Hematopoietic multipotent progenitor cell treated with erythropoietin and hydrocortisone succinate and interleukin-3 and kit ligand, for 15 days (in vitro differentiated cells): Measurements from ENCODE around the gene DISP3.

Source experiments
- DNase-seq: peaks from one replicate; pipeline ENCODE4 v3.0.0-alpha.2; 2015; ENCODE audit warnings: low spot score

DISP3 gene

DNA sequence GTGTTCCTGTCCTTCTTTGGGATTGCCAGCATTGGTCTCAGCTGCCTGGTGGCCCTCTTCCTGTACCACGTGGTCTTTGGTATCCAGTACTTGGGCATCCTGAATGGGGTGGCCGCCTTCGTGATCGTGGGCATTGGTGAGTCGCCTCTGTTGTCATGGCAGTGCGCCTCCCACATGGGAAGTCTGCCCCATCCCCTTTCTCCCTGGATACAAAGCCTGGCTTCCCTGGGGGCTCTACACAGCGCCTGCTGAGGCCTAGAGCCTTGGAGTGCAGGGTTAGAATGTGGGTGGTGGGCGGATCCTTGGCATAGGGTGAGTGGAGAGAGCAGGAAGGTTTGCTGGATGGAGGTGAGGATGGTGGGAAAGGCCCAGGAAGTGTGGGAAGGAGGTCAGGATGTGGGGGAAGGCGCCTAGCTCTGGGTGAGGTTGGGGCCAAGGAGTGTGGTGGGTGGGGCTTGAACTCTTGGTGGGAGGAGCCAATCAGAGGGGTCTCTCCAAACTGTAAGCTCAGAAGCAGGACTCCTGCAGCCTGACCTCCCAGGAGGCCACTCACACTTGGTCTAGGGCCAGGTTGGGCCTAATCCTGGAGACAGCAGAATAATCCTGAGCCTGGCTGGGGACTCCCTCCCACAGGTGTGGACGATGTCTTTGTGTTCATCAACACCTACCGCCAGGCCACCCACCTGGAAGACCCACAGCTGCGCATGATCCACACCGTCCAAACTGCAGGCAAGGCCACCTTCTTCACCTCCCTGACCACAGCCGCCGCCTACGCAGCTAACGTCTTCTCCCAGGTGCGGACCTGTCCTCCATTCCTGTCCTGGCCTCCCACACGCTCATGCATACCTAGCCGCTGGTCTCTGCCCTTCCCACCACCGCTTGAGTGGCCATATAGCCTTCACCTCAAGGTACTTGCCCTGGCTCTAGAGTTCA, 36.7 kb downstream of the DISP3 start:
- DNase-seq, result no peak

DNA sequence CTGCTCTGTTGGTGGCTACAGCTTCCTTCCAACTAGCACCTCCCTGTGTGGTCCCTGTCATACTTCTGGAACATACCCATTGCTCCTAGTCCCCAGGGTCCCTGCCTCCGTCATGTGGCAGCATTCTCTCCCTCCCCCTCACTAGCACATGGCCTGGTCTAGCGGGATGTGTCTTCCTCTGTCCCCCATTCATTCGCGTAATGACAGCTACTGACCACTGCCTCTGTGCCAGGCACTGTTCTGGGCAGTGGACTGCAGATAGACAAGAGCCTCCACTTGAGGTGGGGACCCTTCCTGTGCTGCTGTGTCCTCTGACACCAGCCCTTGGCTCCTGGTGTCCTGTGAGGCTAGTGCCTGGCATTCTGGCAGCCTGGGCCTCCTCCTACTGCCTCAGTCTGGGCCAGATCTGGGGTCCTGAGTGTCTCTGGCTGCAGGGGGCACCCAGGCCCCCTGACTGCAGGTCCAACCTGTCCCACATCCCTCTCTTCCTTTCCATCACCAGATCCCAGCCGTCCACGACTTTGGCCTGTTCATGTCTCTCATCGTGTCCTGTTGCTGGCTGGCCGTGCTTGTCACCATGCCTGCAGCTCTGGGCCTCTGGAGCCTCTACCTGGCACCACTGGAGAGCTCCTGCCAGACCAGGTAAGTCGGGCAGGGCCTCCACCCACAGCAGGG, 38.1 kb downstream of the DISP3 start:
- no peak for DNase-seq

DNA sequence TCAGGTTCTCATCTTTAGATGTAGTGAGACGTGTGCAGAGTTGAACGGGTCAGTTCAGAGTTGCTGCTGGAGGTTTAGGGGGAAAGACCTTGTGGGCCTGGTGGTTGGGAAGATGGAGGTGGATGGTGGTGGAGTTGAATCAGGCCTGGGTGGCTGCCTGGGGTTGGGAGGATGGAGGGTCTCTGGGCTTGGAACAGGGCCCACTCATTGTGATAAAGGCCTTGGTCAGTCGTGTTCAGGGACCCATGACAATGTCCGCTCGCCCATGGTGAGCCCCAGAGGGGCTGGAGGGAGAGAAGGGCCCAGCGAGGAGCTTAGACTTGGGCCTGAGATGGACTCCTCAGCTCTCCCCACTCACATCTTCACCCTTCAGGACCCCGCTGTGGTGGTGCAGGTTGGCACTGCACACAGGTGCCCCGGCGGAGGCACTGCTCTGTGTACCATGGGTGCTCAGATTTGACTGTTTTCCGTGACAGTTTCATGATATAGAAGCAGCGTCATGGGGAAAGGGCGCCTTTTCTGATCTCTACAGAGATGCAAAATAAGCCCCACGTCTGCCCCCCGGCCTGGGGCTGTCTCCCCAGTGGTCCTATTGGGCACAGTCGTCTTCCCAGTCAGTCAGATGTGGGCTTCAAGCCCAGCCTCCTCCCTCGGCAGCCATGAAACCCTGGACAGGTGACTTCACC, 39.2 kb downstream of the DISP3 start:
- no peak for DNase-seq

DNA sequence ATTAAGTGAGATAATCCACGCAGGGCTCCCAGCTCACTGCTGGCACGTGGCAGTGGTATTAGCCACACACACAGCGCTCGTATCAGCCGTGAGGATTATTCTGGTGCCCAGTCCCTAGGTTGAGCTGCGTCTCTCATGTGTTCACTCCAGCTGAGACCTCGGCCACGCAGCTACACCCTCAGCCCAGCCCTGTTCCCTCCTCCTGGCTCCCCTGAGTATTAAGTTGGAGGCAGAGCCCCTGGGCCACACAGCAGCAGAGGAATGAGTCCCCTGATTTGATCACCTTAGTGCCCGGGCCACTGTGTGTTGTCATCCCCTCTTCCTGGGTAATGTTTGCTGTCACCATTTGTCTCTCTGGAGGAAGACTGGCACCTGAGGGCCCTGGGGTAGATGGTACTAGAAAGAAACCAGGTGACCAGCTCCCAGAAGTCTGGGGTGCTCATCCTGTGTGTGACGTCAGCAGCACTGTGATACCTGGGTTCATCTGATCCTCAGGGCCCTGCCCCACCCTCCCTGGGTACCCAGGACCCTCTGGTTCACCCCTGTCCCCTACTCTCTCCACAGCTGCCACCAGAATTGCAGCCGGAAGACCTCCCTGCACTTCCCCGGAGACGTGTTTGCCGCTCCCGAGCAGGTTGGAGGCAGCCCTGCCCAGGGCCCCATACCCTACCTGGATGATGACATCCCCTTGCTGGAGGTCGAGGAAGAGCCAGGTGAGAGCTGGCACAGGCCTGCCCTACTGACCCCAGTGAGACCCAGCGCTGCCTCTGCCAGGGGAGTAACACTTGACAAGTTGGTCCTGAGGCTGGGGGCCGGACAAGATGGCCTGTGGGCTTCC, 40.1 kb downstream of the DISP3 start:
- DNase-seq, result no peak

DNA sequence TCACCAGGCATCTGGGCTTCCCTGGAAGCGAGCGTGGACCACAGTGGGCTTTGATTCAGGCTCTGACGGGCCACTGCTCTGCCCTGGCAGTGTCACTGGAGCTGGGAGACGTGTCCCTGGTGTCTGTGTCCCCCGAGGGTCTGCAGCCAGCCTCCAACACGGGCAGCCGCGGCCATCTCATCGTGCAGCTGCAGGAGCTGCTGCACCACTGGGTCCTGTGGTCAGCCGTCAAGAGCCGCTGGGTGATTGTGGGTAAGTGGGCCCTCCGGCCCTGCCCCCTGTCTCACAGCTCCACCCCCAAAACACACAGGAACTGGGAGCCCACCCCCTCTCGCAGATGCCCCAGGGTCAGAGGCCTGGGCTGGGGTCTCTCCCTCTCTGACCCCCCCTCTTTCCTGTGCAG, 40.7 kb downstream of the DISP3 start:
- DNase-seq, result no peak

DNA sequence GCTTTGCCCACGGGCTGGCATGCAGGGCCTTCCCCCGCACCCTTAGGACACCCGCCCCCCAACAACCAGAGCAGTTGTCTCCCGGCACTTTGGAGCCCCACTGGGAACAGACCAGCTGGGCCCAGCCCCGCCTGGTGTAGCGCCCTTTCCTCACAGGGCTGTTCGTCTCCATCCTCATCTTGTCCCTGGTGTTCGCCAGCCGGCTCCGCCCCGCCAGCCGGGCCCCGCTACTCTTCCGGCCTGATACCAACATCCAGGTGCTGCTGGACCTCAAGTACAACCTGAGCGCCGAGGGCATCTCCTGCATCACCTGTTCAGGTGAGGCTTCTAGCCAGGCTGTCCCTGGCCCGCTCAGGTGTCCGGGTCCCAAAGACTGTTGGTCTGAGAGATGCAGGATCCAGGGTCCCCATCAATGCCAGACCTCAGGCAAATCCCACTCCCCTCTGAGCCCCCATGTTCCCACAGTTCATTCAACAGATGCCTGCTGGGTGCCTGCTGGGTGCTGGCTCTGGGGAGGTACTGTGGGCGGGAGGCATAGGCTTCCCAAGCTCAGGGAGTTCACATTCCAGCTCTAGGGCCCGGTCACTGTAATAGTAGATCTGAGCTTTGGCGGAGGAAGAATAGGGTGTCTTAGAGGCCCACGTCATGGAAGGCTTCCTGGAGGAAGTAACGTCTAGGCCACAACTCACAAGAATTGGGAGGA, 41.7 kb downstream of the DISP3 start:
- DNase-seq, result no peak

- DNase-seq, result no peak
These were observed 42.8 kb downstream of the DISP3 start for GRCh38 chr1:11521582-11522399.

DNA sequence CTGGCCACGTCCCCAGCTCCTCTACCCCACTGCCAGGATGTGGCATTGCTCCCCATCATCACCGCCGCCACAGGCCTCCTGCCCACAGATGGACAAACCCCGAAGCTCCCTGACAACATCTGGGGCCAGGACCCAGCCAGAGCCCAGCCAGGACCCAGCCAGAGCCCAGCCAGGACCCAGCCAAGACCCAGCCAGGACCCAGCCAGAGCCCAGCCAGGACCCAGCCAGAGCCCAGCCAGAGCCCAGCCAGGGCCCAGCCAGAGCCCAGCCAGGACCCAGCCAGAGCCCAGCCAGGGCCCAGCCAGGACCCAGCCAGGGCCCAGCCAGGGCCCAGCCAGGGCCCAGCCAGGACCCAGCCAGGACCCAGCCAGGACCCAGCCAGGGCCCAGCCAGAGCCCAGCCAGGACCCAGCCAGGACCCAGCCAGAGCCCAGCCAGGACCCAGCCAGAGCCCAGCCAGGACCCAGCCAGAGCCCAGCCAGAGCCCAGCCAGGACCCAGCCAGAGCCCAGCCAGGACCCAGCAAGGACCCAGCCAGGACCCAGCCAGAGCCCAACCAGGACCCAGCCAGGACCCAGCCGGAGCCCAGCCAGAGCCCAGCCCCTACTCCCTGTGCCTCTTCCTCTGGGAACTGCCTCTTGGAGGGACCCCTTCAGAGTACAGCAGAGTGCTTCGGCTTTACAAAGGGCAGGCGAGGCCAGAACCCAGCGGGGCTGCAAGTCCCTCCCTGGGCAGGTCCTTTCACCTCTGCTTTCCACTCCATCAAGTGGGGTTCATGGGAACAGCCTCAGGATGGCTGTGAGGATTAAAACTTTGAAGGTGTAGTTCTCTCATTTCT, 43.7 kb downstream of the DISP3 start:
- DNase-seq, result no peak

DNA sequence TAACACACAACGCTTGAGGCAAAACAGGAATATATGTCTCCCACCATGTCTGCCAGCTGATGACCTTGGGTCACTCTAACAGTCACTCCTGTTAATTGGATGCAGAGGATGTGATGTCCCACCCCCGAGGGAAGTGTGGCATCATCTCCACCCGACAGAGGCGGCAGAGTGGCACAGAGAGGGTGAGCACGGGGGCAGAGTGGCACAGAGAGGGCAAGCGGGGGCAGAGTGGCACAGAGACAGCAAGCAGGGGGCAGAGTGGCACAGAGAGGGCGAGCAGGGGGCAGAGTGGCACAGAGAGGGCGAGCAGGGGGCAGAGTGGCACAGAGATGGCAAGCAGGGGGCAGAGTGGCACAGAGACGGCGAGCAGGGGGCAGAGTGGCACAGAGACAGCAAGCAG, 44.3 kb downstream of the DISP3 start:
- no peak for DNase-seq

- DNase-seq, result no peak
These were observed 45.0 kb downstream of the DISP3 start for GRCh38 chr1:11523746-11524464.

DNA sequence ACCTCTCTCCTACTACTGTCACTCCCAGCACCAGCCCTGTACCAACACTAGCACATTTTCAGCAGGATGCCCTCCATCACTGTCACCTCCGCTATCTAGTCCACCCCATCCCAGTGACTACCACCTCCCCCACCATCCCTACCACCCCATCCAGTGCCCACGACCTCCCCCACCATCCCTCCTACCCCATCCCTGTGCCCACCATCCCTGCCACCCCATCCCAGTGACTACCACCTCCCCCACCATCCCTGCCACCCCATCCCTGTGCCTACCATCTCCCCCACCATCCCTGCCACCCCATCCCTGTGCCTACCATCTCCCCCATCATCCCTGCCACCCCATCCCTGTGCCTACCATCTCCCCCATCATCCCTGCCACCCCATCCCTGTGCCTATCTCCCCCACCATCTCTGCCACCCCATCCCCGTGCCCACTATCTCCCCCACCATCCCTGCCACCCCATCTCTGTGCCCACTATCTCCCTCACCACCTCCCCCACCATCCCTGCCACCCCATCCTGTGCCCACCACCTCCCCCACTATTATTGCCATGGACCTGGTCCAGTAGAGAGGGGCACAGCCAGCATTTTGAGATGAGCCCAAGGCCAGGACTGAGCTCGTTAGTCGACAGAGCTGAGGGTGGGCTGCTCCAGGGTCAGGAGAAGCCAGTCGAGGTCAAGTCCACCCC, 45.7 kb downstream of the DISP3 start:
- DNase-seq, result no peak

DNA sequence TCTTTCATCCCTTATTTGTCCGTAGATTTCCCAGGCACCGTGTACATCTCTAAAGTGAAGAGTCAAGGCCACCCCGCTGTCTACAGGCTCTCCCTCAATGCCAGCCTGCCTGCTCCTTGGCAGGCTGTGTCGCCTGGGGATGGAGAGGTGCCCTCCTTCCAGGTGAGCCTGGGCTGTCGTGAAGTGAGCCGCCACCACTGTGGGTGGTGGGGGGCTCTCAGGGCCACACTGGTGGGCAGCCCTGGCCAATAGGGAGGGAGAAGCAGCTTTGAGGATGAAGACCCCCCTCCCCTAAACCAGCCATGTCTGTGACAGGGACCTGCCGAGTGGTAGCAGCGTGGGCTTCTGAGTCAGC, 46.2 kb downstream of the DISP3 start:
- no peak for DNase-seq

GRCh38 chr1:11525516-11525915, 46.6 kb downstream of the DISP3 start:
- DNase-seq, result no peak

- DNase-seq, result no peak
These were observed 47.3 kb downstream of the DISP3 start for GRCh38 chr1:11526071-11526895.

GRCh38 chr1:11527541-11528452, 48.8 kb downstream of the DISP3 start:
- no peak for DNase-seq

GRCh38 chr1:11528611-11529261, 49.8 kb downstream of the DISP3 start:
- DNase-seq, result no peak
